Measurements from ENCODE around the gene ANKRD34B.
"Not testable (repeated sequence)": the region's sequence is repeated elsewhere in the genome, so short reads cannot be mapped to it uniquely, and the experiment has no call there.

ANKRD34B gene

GRCh38 chr5:80591352-80591751, 21.3 kb upstream of the ANKRD34B start:
- TF ChIP-seq CTCF (conservative IDR thresholded peaks at IDR 0.05; ENCODE audit: low read depth, low read length): no peak
- DNase-seq (ENCODE audit: low read depth): no peak
- no peak overlapping the region for H3K4me3 ChIP-seq (ENCODE audit: low read length)

- DNase-seq (ENCODE audit: low read depth): no peak
- no peak overlapping the region for H3K4me3 ChIP-seq (ENCODE audit: low read length)
- no peak for TF ChIP-seq CTCF (conservative IDR thresholded peaks at IDR 0.05; ENCODE audit: low read depth, low read length)
Measured at GRCh38 chr5:80590766-80591165, 20.7 kb upstream of the ANKRD34B start.

GRCh38 chr5:80588858-80589540, 18.9 kb upstream of the ANKRD34B start:
- DNase-seq (ENCODE audit: low read depth): no peak
- no peak overlapping the region for H3K4me3 ChIP-seq (ENCODE audit: low read length)
- TF ChIP-seq CTCF (conservative IDR thresholded peaks at IDR 0.05; ENCODE audit: low read depth, low read length): no peak

GRCh38 chr5:80584770-80585169, 14.7 kb upstream of the ANKRD34B start:
- no peak for TF ChIP-seq CTCF (conservative IDR thresholded peaks at IDR 0.05; ENCODE audit: low read depth, low read length)
- no peak for DNase-seq (ENCODE audit: low read depth)
- no peak overlapping the region for H3K4me3 ChIP-seq (ENCODE audit: low read length)

GRCh38 chr5:80580291-80580690, 10.2 kb upstream of the ANKRD34B start:
- DNase-seq (ENCODE audit: low read depth); H3K4me3 ChIP-seq (ENCODE audit: low read length): not testable (repeated sequence)

GRCh38 chr5:80579050-80579449, 9.0 kb upstream of the ANKRD34B start:
- H3K4me3 ChIP-seq (ENCODE audit: low read length): no peak overlapping the region
- no peak for DNase-seq (ENCODE audit: low read depth)
- TF ChIP-seq CTCF (conservative IDR thresholded peaks at IDR 0.05; ENCODE audit: low read depth, low read length): no peak

GRCh38 chr5:80577707-80578106, 7.6 kb upstream of the ANKRD34B start:
- no peak for DNase-seq (ENCODE audit: low read depth)
- TF ChIP-seq CTCF (conservative IDR thresholded peaks at IDR 0.05; ENCODE audit: low read depth, low read length): no peak
- H3K4me3 ChIP-seq (ENCODE audit: low read length): no peak overlapping the region
